VCaP (cell line): ENCODE results near the gene PHLDB1.

Source experiments
- H3K27ac ChIP-seq: fragments of 450-650 bp; 2 replicates; pipeline ENCODE4 v1.5.1; 2017
- CTCF ChIP-seq: fragments of 450-650 bp; conservative IDR thresholded peaks from 2 replicates; pipeline ENCODE4 v1.5.1; 2017; ENCODE audit warnings: mild to moderate bottlenecking, moderate library complexity

PHLDB1 gene

GRCh38 chr11:118614511-118614910 is 7.1 kb downstream of the PHLDB1 start:
- no peak overlapping the region for H3K27ac ChIP-seq
- no peak for TF ChIP-seq CTCF

GRCh38 chr11:118615282-118615975 is 8.0 kb downstream of the PHLDB1 start:
- TF ChIP-seq CTCF, result no peak
- no peak overlapping the region for H3K27ac ChIP-seq

GRCh38 chr11:118615976-118616371 is 8.6 kb downstream of the PHLDB1 start:
- H3K27ac ChIP-seq, result no peak overlapping the region
- no peak for TF ChIP-seq CTCF

- peak overlapping the region; percentile 45 for H3K27ac ChIP-seq
- no peak for TF ChIP-seq CTCF
Measured at GRCh38 chr11:118618115-118618990, 10.9 kb downstream of the PHLDB1 start.

GRCh38 chr11:118618991-118619375 is 11.6 kb downstream of the PHLDB1 start:
- TF ChIP-seq CTCF, result no peak
- peak overlapping the region; percentile 45 for H3K27ac ChIP-seq

- peak overlapping the region; percentile 78; the same call in 1 of the 2 replicates for H3K27ac ChIP-seq
Measured at GRCh38 chr11:118619444-118620197, 12.2 kb downstream of the PHLDB1 start.

More at GRCh38 chr11:118619444-118620197, 12.2 kb downstream of the PHLDB1 start:
- no peak for TF ChIP-seq CTCF
